Mesothelial cell of epicardium (in vitro differentiated cells): Measurements from ENCODE around the gene NAV3. TPM values are rescaled to one million over a fixed set of nuclear protein-coding genes. Genes with fewer than 3 reads are reported as not detected.

Experiments used
- DNase-seq, 2 experiments: peaks; one replicate each; pipeline ENCODE4 v3.0.0; 2021; ENCODE audit warnings: low spot score in 2 of 2; ENCODE audit not compliant: unreplicated experiment in 2 of 2
- H3K27ac Mint-ChIP-seq: 2 replicates; pipeline ENCODE4 v1.8.0; 2021; ENCODE audit warnings: mixed read lengths
- H3K27me3 Mint-ChIP-seq: 2 replicates; pipeline ENCODE4 v1.8.0; 2021; ENCODE audit warnings: low read depth, mixed read lengths
- H3K36me3 Mint-ChIP-seq: 2 replicates; pipeline ENCODE4 v1.8.0; 2021; ENCODE audit warnings: mixed read lengths
- H3K4me1 Mint-ChIP-seq: 2 replicates; pipeline ENCODE4 v1.8.0; 2021; ENCODE audit warnings: mixed read lengths
- H3K4me3 Mint-ChIP-seq: 2 replicates; pipeline ENCODE4 v1.8.0; 2021; ENCODE audit warnings: mild to moderate bottlenecking, moderate library complexity, mixed read lengths
- H3K9me3 Mint-ChIP-seq: 2 replicates; pipeline ENCODE4 v1.8.0; 2021; ENCODE audit warnings: mixed read lengths
- CTCF ChIP-seq: fragments of 200-600 bp; sonication (generic); IDR thresholded peaks from one replicate; pipeline ENCODE4 v1.5.0; 2021; ENCODE audit warnings: antibody characterized with exemption; ENCODE audit not compliant: unreplicated experiment
- total RNA-seq: library from RNA; stranded (reverse); gene quantifications from 3 replicates; pipeline ENCODE4 v1.2.1, GENCODE V29; 2021

The NAV3 gene
- total RNA-seq, 1 donor from 2014 or later = 28.7 TPM

- Mint-ChIP-seq H3K4me1 (peaks cover 11% of the 10 kb centered on the region), H3K27me3 (peaks cover 8% of the 10 kb centered on the region), H3K27ac (no peak overlapping the region), H3K4me3 (no peak overlapping the region), H3K9me3 (peaks cover 11% of the 10 kb centered on the region), H3K36me3 (peaks cover 12% of the 10 kb centered on the region)
- no peak for TF ChIP-seq CTCF
- DNase-seq = no peak
Measured at GRCh38 chr12:77953528-77954205, 123.0 kb downstream of the NAV3 start.

- peaks cover 11% of the 10 kb centered on the region for H3K9me3 Mint-ChIP-seq
- no peak overlapping the region for H3K27ac Mint-ChIP-seq
- peaks cover 12% of the 10 kb centered on the region for H3K36me3 Mint-ChIP-seq
- peaks cover 11% of the 10 kb centered on the region for H3K4me1 Mint-ChIP-seq
- DNase-seq = no peak
- TF ChIP-seq CTCF = no peak
- H3K4me3 Mint-ChIP-seq = no peak overlapping the region
- peaks cover 8% of the 10 kb centered on the region for H3K27me3 Mint-ChIP-seq
Measured at GRCh38 chr12:77954206-77954555, 123.5 kb downstream of the NAV3 start.

GRCh38 chr12:77957062-77957461 is 126.4 kb downstream of the NAV3 start:
- Mint-ChIP-seq H3K36me3 (peaks cover 3% of the 10 kb centered on the region), H3K4me1 (peaks cover 11% of the 10 kb centered on the region), H3K27me3 (peaks cover 8% of the 10 kb centered on the region), H3K4me3 (no peak overlapping the region), H3K27ac (no peak overlapping the region), H3K9me3 (peaks cover 3% of the 10 kb centered on the region)
- DNase-seq = no peak
- no peak for TF ChIP-seq CTCF

- H3K27me3 Mint-ChIP-seq = peaks cover 6% of the 10 kb centered on the region
- no peak overlapping the region for H3K4me3 Mint-ChIP-seq
- no peaks in the 10 kb centered on the region for H3K36me3 Mint-ChIP-seq
- no peak for TF ChIP-seq CTCF
- no peak for DNase-seq
- peaks cover 8% of the 10 kb centered on the region for H3K9me3 Mint-ChIP-seq
- no peak overlapping the region for H3K27ac Mint-ChIP-seq
- H3K4me1 Mint-ChIP-seq = peaks cover 2% of the 10 kb centered on the region
Measured at GRCh38 chr12:77963576-77964178, 133.0 kb downstream of the NAV3 start.

- no peak overlapping the region for H3K27ac Mint-ChIP-seq
Measured at GRCh38 chr12:77965790-77966189, 135.1 kb downstream of the NAV3 start.

More at GRCh38 chr12:77965790-77966189, 135.1 kb downstream of the NAV3 start:
- H3K9me3 Mint-ChIP-seq = peaks cover 8% of the 10 kb centered on the region
- no peaks in the 10 kb centered on the region for H3K36me3 Mint-ChIP-seq
- no peak for TF ChIP-seq CTCF
- peaks cover 2% of the 10 kb centered on the region for H3K4me1 Mint-ChIP-seq
- DNase-seq = no peak
- peaks cover 6% of the 10 kb centered on the region for H3K27me3 Mint-ChIP-seq
- H3K4me3 Mint-ChIP-seq = no peak overlapping the region
